AG09319 (cell line): ENCODE results near the gene SAMD11.

Source experiments
- DNase-seq: peaks from one replicate; pipeline ENCODE4 v3.0.0-alpha.2; 2010; ENCODE audit warnings: low read depth; ENCODE audit errors: extremely low read depth
- CTCF ChIP-seq: IDR thresholded peaks from 2 replicates; pipeline ENCODE4 v1.5.1; 2011; ENCODE audit warnings: low read depth, mild to moderate bottlenecking, inconsistent platforms, low read length, moderate library complexity

The SAMD11 gene

GRCh38 chr1:930633-931138, 7.0 kb downstream of the SAMD11 start:
- no peak for TF ChIP-seq CTCF
- DNase-seq = no peak

- DNase-seq = no peak
- TF ChIP-seq CTCF = no peak
Measured at GRCh38 chr1:931380-932172, 7.9 kb downstream of the SAMD11 start.

GRCh38 chr1:932173-932510, 8.4 kb downstream of the SAMD11 start:
- no peak for TF ChIP-seq CTCF
- no peak for DNase-seq

GRCh38 chr1:932776-933602, 9.3 kb downstream of the SAMD11 start:
- TF ChIP-seq CTCF = no peak
- DNase-seq = no peak

GRCh38 chr1:933603-933940, 9.8 kb downstream of the SAMD11 start:
- no peak for TF ChIP-seq CTCF
- DNase-seq = no peak

- DNase-seq = no peak
- TF ChIP-seq CTCF = no peak
Measured at GRCh38 chr1:934991-935750, 11.4 kb downstream of the SAMD11 start.

- DNase-seq = no peak
- no peak for TF ChIP-seq CTCF
Measured at GRCh38 chr1:935751-936231, 12.1 kb downstream of the SAMD11 start.
